Activated CD8-positive, alpha-beta memory T cell treated with anti-CD3 and anti-CD28 coated beads, Interleukin-2, amount 10 ng/mL, durations not matched to agents 7 days and 5 days (primary cell): ENCODE data around the gene TMTC1. TPM values are rescaled to one million over a fixed set of nuclear protein-coding genes. Genes with fewer than 3 reads are reported as not detected.

Source experiments
- ATAC-seq: fragments of 150-1000 bp; cut with Tn5 transposase; one replicate; pipeline ENCODE4 v1.10.0; 2021; ENCODE audit warnings: moderate library complexity
- CTCF ChIA-PET: fragments of 350-600 bp; sonication (Branson Sonifier 250); formaldehyde crosslinking; loops from one replicate; lab custom pipeline; 2021; ENCODE audit warnings: antibody characterized with exemption; lab: Charles Lee
- DNase-seq: peaks from one replicate; pipeline ENCODE4 v3.0.0-alpha.2; 2020
- H3K27ac Mint-ChIP-seq: one replicate; pipeline ENCODE4 v1.8.0; 2021; ENCODE audit warnings: mild to moderate bottlenecking, mixed read lengths
- H3K27me3 Mint-ChIP-seq: one replicate; pipeline ENCODE4 v1.8.0; 2021; ENCODE audit warnings: mixed read lengths
- H3K36me3 Mint-ChIP-seq: one replicate; pipeline ENCODE4 v1.8.0; 2021; ENCODE audit warnings: mild to moderate bottlenecking, mixed read lengths
- H3K4me1 Mint-ChIP-seq: one replicate; pipeline ENCODE4 v1.8.0; 2021; ENCODE audit warnings: mixed read lengths
- H3K4me3 Mint-ChIP-seq: one replicate; pipeline ENCODE4 v1.8.0; 2021; ENCODE audit warnings: mild to moderate bottlenecking, moderate library complexity, mixed read lengths
- H3K9me3 Mint-ChIP-seq: one replicate; pipeline ENCODE4 v1.8.0; 2022; ENCODE audit warnings: low read depth, mixed read lengths
- total RNA-seq, 2 experiments: library from RNA; stranded (reverse); gene quantifications; one replicate each; pipeline ENCODE4 v1.2.3, GENCODE V29; 2021

Gene TMTC1
- total RNA-seq, 2 experiments from 2014 or later, result 0.07 to 0.09 TPM

- H3K4me1 Mint-ChIP-seq, result no peaks in the 10 kb centered on the region
- H3K27me3 Mint-ChIP-seq, result peaks cover 7% of the 10 kb centered on the region
- no peak overlapping the region for H3K27ac Mint-ChIP-seq
- DNase-seq (no peak), ATAC-seq (no peak)
- H3K4me3 Mint-ChIP-seq, result no peak overlapping the region
- H3K9me3 Mint-ChIP-seq, result no peaks in the 10 kb centered on the region
- CTCF ChIA-PET, result no interaction called here
- H3K36me3 Mint-ChIP-seq, result no peaks in the 10 kb centered on the region
These were observed 168.9 kb downstream of the TMTC1 start for GRCh38 chr12:29614694-29615325.

- ATAC-seq (no peak), DNase-seq (no peak)
- H3K27me3 Mint-ChIP-seq, result peaks cover 5% of the 10 kb centered on the region
- no peak overlapping the region for H3K27ac Mint-ChIP-seq
- no peaks in the 10 kb centered on the region for H3K4me1 Mint-ChIP-seq
- H3K9me3 Mint-ChIP-seq, result no peaks in the 10 kb centered on the region
- no peak overlapping the region for H3K4me3 Mint-ChIP-seq
- H3K36me3 Mint-ChIP-seq, result no peaks in the 10 kb centered on the region
- CTCF ChIA-PET, result no interaction called here
These were observed 170.8 kb downstream of the TMTC1 start for GRCh38 chr12:29612912-29613311.

- Mint-ChIP-seq H3K27me3 (peaks cover 3% of the 10 kb centered on the region), H3K9me3 (no peaks in the 10 kb centered on the region), H3K4me1 (no peaks in the 10 kb centered on the region), H3K27ac (no peak overlapping the region), H3K36me3 (no peaks in the 10 kb centered on the region), H3K4me3 (no peak overlapping the region)
- DNase-seq (no peak), ATAC-seq (no peak)
- CTCF ChIA-PET, result no interaction called here
These were observed 171.8 kb downstream of the TMTC1 start for GRCh38 chr12:29611906-29612305.

GRCh38 chr12:29610473-29611170 lies 173.1 kb downstream of the TMTC1 start:
- no peak overlapping the region for H3K4me3 Mint-ChIP-seq
- CTCF ChIA-PET, result no interaction called here
- no peak for DNase-seq
- ATAC-seq, result no peak
- no peaks in the 10 kb centered on the region for H3K4me1 Mint-ChIP-seq
- no peak overlapping the region for H3K27ac Mint-ChIP-seq
- H3K36me3 Mint-ChIP-seq, result no peaks in the 10 kb centered on the region
- no peaks in the 10 kb centered on the region for H3K9me3 Mint-ChIP-seq
- H3K27me3 Mint-ChIP-seq, result peaks cover 3% of the 10 kb centered on the region

- no peak for ATAC-seq
- CTCF ChIA-PET, result no interaction called here
These were observed 174.1 kb downstream of the TMTC1 start for GRCh38 chr12:29609431-29610215.

GRCh38 chr12:29608581-29608980 lies 175.2 kb downstream of the TMTC1 start:
- CTCF ChIA-PET, result no interaction called here
- Mint-ChIP-seq H3K4me3 (no peak overlapping the region), H3K9me3 (no peaks in the 10 kb centered on the region), H3K27me3 (no peaks in the 10 kb centered on the region), H3K27ac (no peak overlapping the region), H3K4me1 (no peaks in the 10 kb centered on the region), H3K36me3 (no peaks in the 10 kb centered on the region)
- ATAC-seq, result no peak
- DNase-seq, result no peak

More at GRCh38 chr12:29609431-29610215, 174.1 kb downstream of the TMTC1 start:
- no peak overlapping the region for H3K27ac Mint-ChIP-seq
- H3K9me3 Mint-ChIP-seq, result no peaks in the 10 kb centered on the region
- DNase-seq, result no peak
- H3K27me3 Mint-ChIP-seq, result peaks cover 3% of the 10 kb centered on the region
- H3K4me3 Mint-ChIP-seq, result no peak overlapping the region
- no peaks in the 10 kb centered on the region for H3K4me1 Mint-ChIP-seq
- H3K36me3 Mint-ChIP-seq, result no peaks in the 10 kb centered on the region

- CTCF ChIA-PET, result no interaction called here
- H3K4me1 Mint-ChIP-seq, result no peaks in the 10 kb centered on the region
- peaks cover 8% of the 10 kb centered on the region for H3K27me3 Mint-ChIP-seq
- DNase-seq, result no peak
- H3K9me3 Mint-ChIP-seq, result no peaks in the 10 kb centered on the region
- ATAC-seq, result no peak
- no peak overlapping the region for H3K4me3 Mint-ChIP-seq
- no peak overlapping the region for H3K27ac Mint-ChIP-seq
- no peaks in the 10 kb centered on the region for H3K36me3 Mint-ChIP-seq
These were observed 184.4 kb downstream of the TMTC1 start for GRCh38 chr12:29599381-29599780.

GRCh38 chr12:29595071-29595755 lies 188.5 kb downstream of the TMTC1 start:
- Mint-ChIP-seq H3K9me3 (no peaks in the 10 kb centered on the region), H3K27ac (no peak overlapping the region), H3K4me3 (no peak overlapping the region), H3K27me3 (peaks cover 10% of the 10 kb centered on the region), H3K36me3 (no peaks in the 10 kb centered on the region), H3K4me1 (no peaks in the 10 kb centered on the region)
- no peak for ATAC-seq
- DNase-seq, result no peak
- CTCF ChIA-PET, result no interaction called here

- Mint-ChIP-seq H3K4me1 (no peaks in the 10 kb centered on the region), H3K4me3 (no peak overlapping the region), H3K27me3 (peaks cover 4% of the 10 kb centered on the region), H3K36me3 (no peaks in the 10 kb centered on the region), H3K27ac (no peak overlapping the region), H3K9me3 (no peaks in the 10 kb centered on the region)
- CTCF ChIA-PET, result no interaction called here
- DNase-seq (no peak), ATAC-seq (no peak)
These were observed 190.7 kb downstream of the TMTC1 start for GRCh38 chr12:29593001-29593400.

GRCh38 chr12:29591140-29592020 lies 192.4 kb downstream of the TMTC1 start:
- CTCF ChIA-PET, result no interaction called here
- ATAC-seq (no peak), DNase-seq (no peak)
- Mint-ChIP-seq H3K27me3 (peaks cover 4% of the 10 kb centered on the region), H3K36me3 (no peaks in the 10 kb centered on the region), H3K9me3 (no peaks in the 10 kb centered on the region), H3K4me3 (no peak overlapping the region), H3K4me1 (no peaks in the 10 kb centered on the region), H3K27ac (no peak overlapping the region)

GRCh38 chr12:29589851-29590250 lies 193.9 kb downstream of the TMTC1 start:
- DNase-seq (no peak), ATAC-seq (no peak)
- no peaks in the 10 kb centered on the region for H3K36me3 Mint-ChIP-seq
- no peaks in the 10 kb centered on the region for H3K4me1 Mint-ChIP-seq
- no peak overlapping the region for H3K4me3 Mint-ChIP-seq
- no peaks in the 10 kb centered on the region for H3K9me3 Mint-ChIP-seq
- peaks cover 4% of the 10 kb centered on the region for H3K27me3 Mint-ChIP-seq
- CTCF ChIA-PET, result no interaction called here
- no peak overlapping the region for H3K27ac Mint-ChIP-seq

- Mint-ChIP-seq H3K9me3 (no peaks in the 10 kb centered on the region), H3K27me3 (peaks cover 4% of the 10 kb centered on the region), H3K27ac (no peak overlapping the region), H3K36me3 (no peaks in the 10 kb centered on the region), H3K4me3 (no peak overlapping the region), H3K4me1 (no peaks in the 10 kb centered on the region)
- no peak for DNase-seq
- no peak for ATAC-seq
- CTCF ChIA-PET, result no interaction called here
These were observed 194.4 kb downstream of the TMTC1 start for GRCh38 chr12:29589286-29589820.
